Common myeloid progenitor, CD34-positive (primary cell): Measurements from ENCODE around the gene AKAP6.

Experiments
- CTCF ChIA-PET: fragments of 350-600 bp; sonication (Branson Sonifier 250); formaldehyde crosslinking; loops from one replicate; lab custom pipeline; 2021; ENCODE audit warnings: antibody characterized with exemption; lab: Charles Lee
- POLR2A ChIA-PET: fragments of 350-600 bp; sonication (Branson Sonifier 250); formaldehyde crosslinking; loops from one replicate; lab custom pipeline; 2021; ENCODE audit warnings: antibody characterized with exemption; lab: Charles Lee
- DNase-seq, 3 donors: peaks; one replicate each; pipeline versions ENCODE4 v3.0.0 to v3.0.0-alpha.2; 2013
- H3K27ac ChIP-seq, 2 experiments: 1 replicate in 1 of 2; 2 replicates in 1 of 2; pipeline ENCODE4 v1.7.0; 2013; ENCODE audit warnings: inconsistent platforms in 2 of 2, low read length in 2 of 2, mild to moderate bottlenecking in 2 of 2, low read depth in 1 of 2, moderate library complexity in 1 of 2; ENCODE audit not compliant: severe bottlenecking in 2 of 2, insufficient read depth in 1 of 2, poor library complexity in 1 of 2
- H3K27me3 ChIP-seq, 5 experiments: replicated peaks in 2 of 5; 1 replicate in 3 of 5; 2 replicates in 2 of 5; pipeline versions ENCODE4 v1.6.1 to v1.7.0; 2013; ENCODE audit warnings: low read length in 4 of 5, mild to moderate bottlenecking in 2 of 5, moderate library complexity in 2 of 5, inconsistent platforms in 1 of 5; ENCODE audit not compliant: insufficient read depth in 5 of 5, control insufficient read depth in 4 of 5
- H3K36me3 ChIP-seq, 4 experiments: 1 replicate in 2 of 4; 2 replicates in 2 of 4; pipeline versions ENCODE4 v1.6.1 to v1.7.0; 2013; ENCODE audit warnings: low read length in 3 of 4, control low read depth in 1 of 4, mild to moderate bottlenecking in 1 of 4; ENCODE audit not compliant: control insufficient read depth in 4 of 4, insufficient read depth in 4 of 4
- H3K4me1 ChIP-seq, 4 experiments: 1 replicate in 3 of 4; 2 replicates in 1 of 4; pipeline versions ENCODE4 v1.6.1 to v1.7.1; 2013; ENCODE audit warnings: low read length in 3 of 4, mild to moderate bottlenecking in 3 of 4, control low read depth in 1 of 4, inconsistent platforms in 1 of 4, moderate library complexity in 1 of 4; ENCODE audit not compliant: control insufficient read depth in 4 of 4, insufficient read depth in 4 of 4; ENCODE audit errors: control extremely low read depth in 1 of 4
- H3K4me3 ChIP-seq, 7 experiments: 1 replicate in 4 of 7; 2 replicates in 3 of 7; pipeline versions ENCODE4 v1.5.1 to v1.7.0; 2013; ENCODE audit warnings: mild to moderate bottlenecking in 7 of 7, low read length in 6 of 7, moderate library complexity in 6 of 7, inconsistent platforms in 2 of 7, low read depth in 2 of 7, control low read depth in 1 of 7; ENCODE audit not compliant: insufficient read depth in 4 of 7, control insufficient read depth in 1 of 7; ENCODE audit errors: extremely low read depth in 1 of 7
- H3K9me3 ChIP-seq, 5 experiments: 1 replicate in 4 of 5; 2 replicates in 1 of 5; pipeline versions ENCODE4 v1.6.1 to v1.7.1; 2013; ENCODE audit warnings: low read length in 4 of 5, mild to moderate bottlenecking in 2 of 5, inconsistent platforms in 1 of 5, low read depth in 1 of 5, moderate library complexity in 1 of 5; ENCODE audit not compliant: control insufficient read depth in 4 of 5, insufficient read depth in 2 of 5; ENCODE audit errors: control extremely low read depth in 1 of 5
- WGBS: methylation state at CpG from one replicate; pipeline ENCODE4 v1.1.5; 2013; ENCODE audit not compliant: insufficient coverage; 5-methylcytosine and 5-hydroxymethylcytosine counted together

AKAP6 gene

GRCh38 chr14:32719601-32720000 lies 390.5 kb downstream of the AKAP6 start:
- H3K36me3 ChIP-seq, result no peaks in the 10 kb centered on the region
- H3K4me1 ChIP-seq, result peaks cover 0 to 1% (median 0%) of the 10 kb centered on the region in 4 experiments
- CTCF ChIA-PET, result no interaction called here
- H3K4me3 ChIP-seq, result no peak overlapping the region
- no peaks in the 10 kb centered on the region for H3K27me3 ChIP-seq
- POLR2A ChIA-PET, result interaction anchor here (0.6 kb wide), 1 partner anchor 993 kb away, joined by 4 read pairs; no protein-coding TSS in a partner anchor
- WGBS, result no CpG with 5 or more reads among the region's 1 CpG
- no peak overlapping the region for H3K27ac ChIP-seq
- H3K9me3 ChIP-seq, result no peaks in the 10 kb centered on the region
- no peak for DNase-seq

- DNase-seq, result no peak
- WGBS, result 88% methylated on average over 2 of the region's 2 CpGs
- no peak overlapping the region for H3K27ac ChIP-seq
- no peaks in the 10 kb centered on the region for H3K36me3 ChIP-seq
- no peaks in the 10 kb centered on the region for H3K9me3 ChIP-seq
- ChIA-PET CTCF (no interaction called here), POLR2A (no interaction called here)
- peaks cover 0 to 1% (median 0%) of the 10 kb centered on the region in 4 experiments for H3K4me1 ChIP-seq
- H3K4me3 ChIP-seq, result no peak overlapping the region
- no peaks in the 10 kb centered on the region for H3K27me3 ChIP-seq
Measured at GRCh38 chr14:32720927-32721326, 391.8 kb downstream of the AKAP6 start.

DNA sequence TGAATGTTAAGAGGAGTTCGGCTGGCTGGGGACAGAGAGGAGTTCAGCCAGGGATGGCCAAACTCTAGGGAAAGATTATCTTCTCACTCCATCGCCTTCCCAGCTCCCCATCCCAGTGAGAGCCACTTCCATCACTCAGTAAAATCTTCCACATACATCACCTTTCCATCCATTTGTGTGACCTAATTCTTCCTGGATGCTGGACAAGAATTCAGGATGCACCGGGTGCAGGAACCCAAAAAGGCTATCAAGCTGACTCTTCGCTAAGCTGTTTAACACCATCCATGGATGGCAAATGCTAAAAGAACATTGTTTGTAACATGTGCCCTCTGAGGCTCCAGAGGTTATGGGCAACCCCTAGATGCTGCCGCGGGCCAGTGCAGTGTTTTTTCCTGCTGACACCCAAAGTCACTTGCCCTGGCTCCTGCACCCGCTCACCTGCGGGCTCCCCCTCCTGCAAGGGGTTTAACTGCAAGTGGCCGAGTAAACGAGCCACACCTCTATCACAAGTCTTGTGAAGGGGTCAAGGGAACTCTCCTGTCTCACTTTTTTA lies 393.6 kb downstream of the AKAP6 start:
- Histone ChIP-seq H3K27me3 (no peaks in the 10 kb centered on the region), H3K9me3 (no peaks in the 10 kb centered on the region), H3K36me3 (no peaks in the 10 kb centered on the region), H3K4me3 (no peak overlapping the region), H3K4me1 (peaks cover 0 to 1% (median 0%) of the 10 kb centered on the region in 4 experiments), H3K27ac (no peak overlapping the region)
- POLR2A ChIA-PET, result no interaction called here
- CTCF ChIA-PET, result no interaction called here
- no peak for DNase-seq
- WGBS, result 97% methylated on average over 8 of the region's 10 CpGs

DNA sequence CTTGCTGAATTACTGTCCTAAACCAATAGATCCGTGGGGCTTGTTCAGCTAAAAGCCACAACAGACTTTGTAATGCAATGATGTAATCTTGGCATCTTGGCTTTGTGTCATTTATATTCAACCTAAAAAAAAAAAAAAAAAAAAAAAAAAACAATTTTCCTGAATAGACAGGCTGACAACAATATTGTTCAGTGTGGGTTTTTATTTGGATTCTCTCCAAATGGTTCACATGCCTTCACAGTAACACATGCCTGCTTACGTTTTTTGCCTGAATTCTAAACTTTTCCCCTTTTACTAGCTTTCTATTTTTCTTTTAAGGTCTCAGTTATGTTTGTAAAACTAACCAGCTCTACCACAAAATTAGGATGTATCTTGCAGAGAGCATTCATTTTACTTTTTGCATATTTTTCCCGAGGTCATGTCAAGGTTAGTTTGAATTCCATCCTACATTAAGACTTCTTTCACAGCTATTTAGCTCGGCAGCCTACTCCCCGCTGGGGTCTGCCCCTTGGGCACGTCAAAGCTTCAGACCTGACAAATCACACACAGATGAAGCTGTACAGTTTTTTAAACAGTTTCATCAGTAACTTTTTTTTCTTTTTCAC lies 395.9 kb downstream of the AKAP6 start:
- DNase-seq, result no peak
- no peaks in the 10 kb centered on the region for H3K36me3 ChIP-seq
- H3K27ac ChIP-seq, result no peak overlapping the region
- POLR2A ChIA-PET, result no interaction called here
- 93% methylated on average over 4 of the region's 6 CpGs for WGBS
- peaks cover 0 to 1% (median 0%) of the 10 kb centered on the region in 4 experiments for H3K4me1 ChIP-seq
- H3K4me3 ChIP-seq, result no peak overlapping the region
- no peaks in the 10 kb centered on the region for H3K9me3 ChIP-seq
- CTCF ChIA-PET, result no interaction called here
- no peaks in the 10 kb centered on the region for H3K27me3 ChIP-seq

DNA sequence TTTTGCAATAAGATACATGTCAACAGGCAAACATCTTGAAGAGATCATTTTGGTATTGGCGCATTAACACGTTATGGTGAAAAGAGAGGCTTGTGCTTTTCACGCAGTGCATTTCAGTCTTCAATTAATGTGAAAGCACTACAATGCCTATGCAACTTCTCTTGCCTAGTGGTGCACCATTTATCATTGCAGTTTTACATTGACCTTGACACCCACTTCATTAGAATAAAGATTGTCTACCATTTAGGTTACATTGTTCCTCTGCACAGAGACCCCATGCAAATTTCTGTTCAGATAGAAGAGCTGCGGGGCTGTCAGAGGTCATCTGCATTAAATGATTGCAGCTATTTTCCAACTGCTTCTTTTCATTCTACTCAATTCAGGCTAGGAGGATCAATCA lies 397.4 kb downstream of the AKAP6 start:
- CTCF ChIA-PET, result no interaction called here
- WGBS, result 100% methylated on average over 4 of the region's 4 CpGs
- no peaks in the 10 kb centered on the region for H3K36me3 ChIP-seq
- H3K4me3 ChIP-seq, result no peak overlapping the region
- H3K27ac ChIP-seq, result no peak overlapping the region
- H3K4me1 ChIP-seq, result peaks cover 0 to 1% (median 0%) of the 10 kb centered on the region in 4 experiments
- H3K9me3 ChIP-seq, result no peaks in the 10 kb centered on the region
- POLR2A ChIA-PET, result no interaction called here
- no peak for DNase-seq
- no peaks in the 10 kb centered on the region for H3K27me3 ChIP-seq

GRCh38 chr14:32727832-32728231 lies 398.7 kb downstream of the AKAP6 start:
- CTCF ChIA-PET, result interaction anchor here (1.0 kb wide), 1 partner anchor 18 kb away, joined by 3 read pairs; no protein-coding TSS in a partner anchor
- Histone ChIP-seq H3K27ac (no peak overlapping the region), H3K36me3 (no peaks in the 10 kb centered on the region), H3K4me3 (no peak overlapping the region), H3K9me3 (no peaks in the 10 kb centered on the region), H3K4me1 (no peaks in the 10 kb centered on the region), H3K27me3 (no peaks in the 10 kb centered on the region)
- POLR2A ChIA-PET, result no interaction called here
- no peak for DNase-seq
- 96% methylated on average over 4 of the region's 5 CpGs for WGBS

- no peak overlapping the region for H3K4me3 ChIP-seq
- no peaks in the 10 kb centered on the region for H3K9me3 ChIP-seq
- ChIA-PET CTCF (interaction anchor here (1.0 kb wide), 1 partner anchor 19 kb away, joined by 3 read pairs; no protein-coding TSS in a partner anchor), POLR2A (no interaction called here)
- H3K27me3 ChIP-seq, result no peaks in the 10 kb centered on the region
- no peak for DNase-seq
- H3K27ac ChIP-seq, result no peak overlapping the region
- no CpG with 5 or more reads among the region's 1 CpG for WGBS
- no peaks in the 10 kb centered on the region for H3K36me3 ChIP-seq
- no peaks in the 10 kb centered on the region for H3K4me1 ChIP-seq
Measured at GRCh38 chr14:32728526-32728925, 399.4 kb downstream of the AKAP6 start.
